K562 (cell line): Measurements from ENCODE around the gene PRKG1. TPM values are rescaled to one million over a fixed set of nuclear protein-coding genes. Genes with fewer than 3 reads are reported as not detected.

ENCODE experiments used
- ATAC-seq: fragments of 200-7000 bp; cut with Tn5 transposase; 3 replicates; pipeline ENCODE4 v1.9.1; 2020; ENCODE audit warnings: moderate library complexity
- BruUV-seq: library from RNA; stranded (reverse); fragments of 400-500 nt; replicated peaks from 2 replicates; lab custom pipeline; 2021; lab: Mats Ljungman, UMichigan
- CTCF ChIA-PET: fragments of 300-600 bp; formaldehyde crosslinking; extraction: SDS; loops from one replicate; lab custom pipeline; 2021; ENCODE audit warnings: low intra/inter-chr PET ratio; lab: Yijun Ruan, JAX
- POLR2A ChIA-PET: fragments of 300-600, 350-650 bp; sonication (Branson Sonifier 250); formaldehyde crosslinking; extraction: SDS; loops from one replicate; lab custom pipeline; 2021; ENCODE audit warnings: antibody characterized with exemption, inconsistent platforms; lab: Yijun Ruan, JAX
- DNase-seq, 4 experiments: peaks; one replicate each; pipeline versions ENCODE4 v3.0.0 to v3.0.0-alpha.2; 2011 to 2018; ENCODE audit warnings: low spot score in 3 of 4, mixed read lengths in 3 of 4; ENCODE audit errors: extremely low read depth in 1 of 4
- FAIRE-seq: peaks from 2 replicates; lab custom pipeline; 2011; peaks lifted over from hg19 to GRCh38; lab: Jason Lieb, UNC
- H2AFZ ChIP-seq: 2 replicates; pipeline ENCODE4 v1.6.0; 2011; ENCODE audit warnings: low read depth, low read length, control low read depth, inconsistent platforms
- H3K27ac ChIP-seq: fragments of 200-600 bp; 3 replicates; pipeline ENCODE4 v1.8.0; 2011; ENCODE audit warnings: low read depth, mild to moderate bottlenecking, control low read depth, inconsistent platforms, low read length, moderate library complexity, mixed read lengths; ENCODE audit errors: extremely low read depth
- H3K27me3 ChIP-seq, 2 experiments: fragments of 300-600 bp in 1 of 2; 2 replicates in 1 of 2; 3 replicates in 1 of 2; pipeline versions ENCODE4 v1.6.0 to v1.8.0; 2011; ENCODE audit warnings: inconsistent platforms in 2 of 2, low read length in 2 of 2, mild to moderate bottlenecking in 1 of 2, mixed read lengths in 1 of 2, moderate library complexity in 1 of 2; ENCODE audit not compliant: control insufficient read depth in 2 of 2, insufficient read depth in 2 of 2
- H3K36me3 ChIP-seq: fragments of 300-600 bp; 3 replicates; pipeline ENCODE4 v1.8.0; 2011; ENCODE audit warnings: mild to moderate bottlenecking, low read length, inconsistent platforms; ENCODE audit not compliant: control insufficient read depth, insufficient read depth
- H3K4me1 ChIP-seq, 2 experiments: fragments of 200-600 bp in 1 of 2; replicated peaks in 1 of 2; 2 replicates in 1 of 2; 3 replicates in 1 of 2; pipeline versions ENCODE4 v1.5.1 to v1.8.0; 2011; ENCODE audit warnings: inconsistent platforms in 2 of 2, low read length in 2 of 2, mild to moderate bottlenecking in 1 of 2, mixed read lengths in 1 of 2, moderate library complexity in 1 of 2; ENCODE audit not compliant: control insufficient read depth in 2 of 2, insufficient read depth in 2 of 2
- H3K4me2 ChIP-seq: 2 replicates; pipeline ENCODE4 v1.6.1; 2011; ENCODE audit warnings: low read length, control low read depth, inconsistent platforms, mixed read lengths; ENCODE audit not compliant: insufficient read depth
- H3K4me3 ChIP-seq: fragments of 200-600 bp; sonication (generic), shearing (Covaris generic); 2 replicates; pipeline ENCODE4 v1.5.1; 2016; ENCODE audit warnings: control low read depth, inconsistent platforms
- H3K79me2 ChIP-seq: fragments of 200-600 bp; 3 replicates; pipeline ENCODE4 v1.8.0; 2011; ENCODE audit warnings: low read length, inconsistent platforms; ENCODE audit not compliant: control insufficient read depth, insufficient read depth
- H3K9ac ChIP-seq, 2 experiments: 2 replicates each; pipeline versions ENCODE4 v1.6.0 to v1.6.1; 2011; ENCODE audit warnings: low read depth in 2 of 2, low read length in 2 of 2, control low read depth in 1 of 2, inconsistent platforms in 1 of 2, mild to moderate bottlenecking in 1 of 2, mixed read lengths in 1 of 2; ENCODE audit not compliant: insufficient read depth in 1 of 2
- H3K9me1 ChIP-seq: one replicate; pipeline ENCODE4 v1.6.0; 2011; ENCODE audit warnings: inconsistent platforms, mild to moderate bottlenecking, low read length, moderate library complexity; ENCODE audit not compliant: control insufficient read depth, insufficient read depth
- H3K9me3 ChIP-seq: replicated peaks from 2 replicates; pipeline ENCODE4 v1.5.1; 2011; ENCODE audit warnings: low read depth, low read length, inconsistent platforms; ENCODE audit not compliant: control insufficient read depth, insufficient read depth
- H4K20me1 ChIP-seq: replicated peaks from 2 replicates; pipeline ENCODE4 v1.6.1; 2011; ENCODE audit warnings: low read length, inconsistent platforms, mixed read lengths; ENCODE audit not compliant: control insufficient read depth, insufficient read depth
- CREB3L1 ChIP-seq: fragments of 450-650 bp; IDR thresholded peaks from 2 replicates; pipeline ENCODE4 v1.6.1; 2014; ENCODE audit warnings: low read depth, mild to moderate bottlenecking, moderate library complexity, borderline replicate concordance
- HNRNPLL ChIP-seq: fragments of 200-400 bp; formaldehyde crosslinking; IDR thresholded peaks from 2 replicates; pipeline ENCODE4 v1.6.1; 2017; ENCODE audit warnings: low read length, low read depth, mild to moderate bottlenecking; ENCODE audit not compliant: poor library complexity, severe bottlenecking
- TCF3 ChIP-seq: sonication (generic); formaldehyde crosslinking; IDR thresholded peaks from 2 replicates; pipeline ENCODE4 v1.4.0; 2020; ENCODE audit warnings: mild to moderate bottlenecking, missing genetic modification reagents
- ZNF407 ChIP-seq: fragments of 450-650 bp; IDR thresholded peaks from 2 replicates; pipeline ENCODE4 v1.6.1; 2016; ENCODE audit warnings: low read depth
- ZNF511 ChIP-seq: sonication (generic); formaldehyde crosslinking; IDR thresholded peaks from 2 replicates; pipeline ENCODE4 v1.8.0; 2022; ENCODE audit warnings: mild to moderate bottlenecking, missing genetic modification reagents
- WGBS: fragments of 100-300 bp; shearing (Covaris generic); methylation state at CpG from one replicate; pipeline ENCODE4 v1.1.6; 2016; ENCODE audit warnings: low coverage, mixed read lengths; ENCODE audit not compliant: insufficient coverage; ENCODE audit errors: missing lambda C conversion rate; 5-methylcytosine and 5-hydroxymethylcytosine counted together
- in situ Hi-C: fragments of 300-500 bp; cut with MboI; formaldehyde crosslinking; loops from 4 replicates; pipeline ENCODE4 v1.15.0; 2018; ENCODE audit warnings: inconsistent platforms, mixed read lengths
- intact Hi-C: fragments of 100-400 bp; cut with micrococcal nuclease; formaldehyde crosslinking; loops from 2 replicates; pipeline ENCODE4 v1.14.2; 2022
- polyA plus RNA-seq, 8 experiments: library from polyadenylated mRNA; depleted of rRNA in 4 of 8; stranded (reverse) in 5 of 8; unstranded in 3 of 8; fragments of >200 nt; fragmentation: Nextera tagmentation in 2 of 8; fragmentation: Illumina TruSeq in 1 of 8; extraction: Ambion mirVana in 2 of 8; extraction: Trizol in 1 of 8; gene quantifications; 2 replicates each; pipeline versions ENCODE4 v1.2.1 to v1.2.3, GENCODE V29; 2011 to 2014; ENCODE audit warnings: inconsistent platforms in 1 of 8, missing spikeins in 1 of 8
- total RNA-seq, 7 experiments: library from RNA; depleted of rRNA in 6 of 7; stranded (reverse); fragments of >200 nt in 6 of 7; fragmentation: Illumina TruSeq in 2 of 7; extraction: Trizol in 2 of 7; gene quantifications; 2 replicates each; pipeline versions ENCODE4 v1.2.1 to v1.2.3, GENCODE V29; 2011 to 2021; ENCODE audit warnings: low replicate concordance in 1 of 7

PRKG1 gene
- total and polyA plus RNA-seq, 9 of the 15 experiments (the other 6 are each of a cell fraction or from before 2014, with no cell fraction given): 0.22 TPM; not detected in 8

- in situ Hi-C loops: no loop called here
- no peaks in the 10 kb centered on the region for H3K36me3 ChIP-seq
- no peaks in the 10 kb centered on the region for H3K9me3 ChIP-seq
- H3K9me1 ChIP-seq: no peaks in the 10 kb centered on the region
- intact Hi-C loops: no loop called here
- no peak overlapping the region for H3K4me3 ChIP-seq
- DNase-seq (no peak), ATAC-seq (no peak), FAIRE-seq (no peak)
- H3K9ac ChIP-seq: no peak overlapping the region
- WGBS: 0% methylated on average over 1 of the region's 1 CpG
- H3K79me2 ChIP-seq: no peaks in the 10 kb centered on the region
- no peak overlapping the region for H2AFZ ChIP-seq
- POLR2A ChIA-PET: no interaction called here
- BruUV-seq: no TSS peak
- no peaks in the 10 kb centered on the region for H3K27me3 ChIP-seq
- H3K4me2 ChIP-seq: no peak overlapping the region
- H3K27ac ChIP-seq: no peak overlapping the region
- CTCF ChIA-PET: no interaction called here
- TF ChIP-seq HNRNPLL (no peak), CREB3L1 (no peak)
- H3K4me1 ChIP-seq: no peaks in the 10 kb centered on the region
- no peaks in the 10 kb centered on the region for H4K20me1 ChIP-seq
Measured at GRCh38 chr10:52334595-52334994, 1260.3 kb downstream of the PRKG1 start.

- ATAC-seq: no peak
- H3K4me2 ChIP-seq: no peak overlapping the region
- no TSS peak for BruUV-seq
- FAIRE-seq: no peak
- no peaks in the 10 kb centered on the region for H3K27me3 ChIP-seq
- no peak overlapping the region for H3K9ac ChIP-seq
- no peaks in the 10 kb centered on the region for H3K9me1 ChIP-seq
- intact Hi-C loops (no loop called here), in situ Hi-C loops (no loop called here)
- POLR2A ChIA-PET: no interaction called here
- H2AFZ ChIP-seq: no peak overlapping the region
- no peaks in the 10 kb centered on the region for H3K36me3 ChIP-seq
- H3K9me3 ChIP-seq: no peaks in the 10 kb centered on the region
- 0% methylated on average over 1 of the region's 1 CpG for WGBS
- DNase-seq: no peak
- no peaks in the 10 kb centered on the region for H3K4me1 ChIP-seq
- H4K20me1 ChIP-seq: no peaks in the 10 kb centered on the region
- H3K4me3 ChIP-seq: no peak overlapping the region
- no peaks in the 10 kb centered on the region for H3K79me2 ChIP-seq
- H3K27ac ChIP-seq: no peak overlapping the region
- CTCF ChIA-PET: no interaction called here
- TF ChIP-seq ZNF511 (no peak), TCF3 (CRISPR knock-in tag) (no peak), ZNF407 (no peak)
Measured at GRCh38 chr10:52335665-52336064, 1261.4 kb downstream of the PRKG1 start.
